HG03196 (cell line): ENCODE measurements around the gene H6PD.
"Not testable (repeated sequence)": the region's sequence is repeated elsewhere in the genome, so short reads cannot be mapped to it uniquely, and the experiment has no call there.

Experiments used
- ATAC-seq: cut with Tn5 transposase; IDR thresholded peaks from one replicate; pipeline ENCODE4 v1.9.1; 2021; ENCODE audit not compliant: unreplicated experiment

H6PD gene

DNA sequence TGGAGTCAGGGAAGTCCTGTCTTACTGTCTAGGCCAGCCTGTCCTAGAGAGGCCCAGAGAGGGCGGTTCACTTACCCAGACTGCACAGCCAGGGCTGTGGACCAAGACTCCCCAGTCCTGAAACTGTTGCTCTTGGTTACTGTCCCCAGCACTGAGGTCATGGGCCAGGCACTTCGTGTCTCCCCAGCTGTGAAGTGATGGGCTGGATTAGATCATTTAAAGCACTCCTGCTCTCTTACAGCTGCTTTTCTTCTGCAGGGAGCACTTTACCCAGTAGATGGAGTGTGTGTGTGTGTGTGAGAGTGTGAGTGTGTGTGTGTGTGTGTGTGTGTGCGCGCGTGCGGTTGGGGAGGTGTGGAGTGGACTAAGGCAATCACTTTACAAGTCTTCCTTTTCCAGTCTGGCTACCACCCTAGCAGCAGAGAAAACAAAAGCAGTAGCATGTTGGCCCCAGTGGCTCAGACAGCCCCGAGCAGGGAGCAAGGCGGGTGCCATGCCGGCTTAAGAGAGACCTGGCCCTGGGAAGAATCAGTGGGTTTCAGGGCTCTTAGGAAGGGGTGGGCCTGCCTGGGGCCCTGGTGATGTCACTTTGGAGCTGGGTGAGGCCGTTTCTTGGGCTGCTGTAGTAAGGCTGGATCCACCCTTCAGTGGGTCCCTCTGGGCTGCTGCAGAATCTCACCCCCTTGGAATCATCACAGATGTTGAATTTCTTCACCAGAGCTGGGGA lies 60.5 kb downstream of the H6PD start:
- ATAC-seq, result no peak

DNA sequence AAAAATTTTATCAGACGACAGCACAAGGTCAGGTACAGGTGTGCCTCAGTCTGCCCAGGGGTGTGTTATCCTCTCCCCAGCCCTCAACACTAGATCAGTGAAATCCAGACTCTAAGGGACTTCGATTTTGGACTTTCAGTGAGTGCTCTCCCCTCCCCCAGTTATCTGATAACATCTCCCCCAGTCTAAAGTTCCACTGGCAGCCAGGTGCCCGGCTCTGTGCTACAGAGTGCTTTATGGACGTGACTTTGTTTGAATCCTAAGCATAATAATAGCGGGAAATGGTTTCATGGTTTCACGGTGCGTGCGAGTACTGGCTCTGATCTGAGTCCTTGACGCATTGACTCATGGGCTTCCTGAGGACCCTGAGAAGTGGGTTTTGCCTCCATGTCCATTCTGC lies 61.3 kb downstream of the H6PD start:
- no peak for ATAC-seq

DNA sequence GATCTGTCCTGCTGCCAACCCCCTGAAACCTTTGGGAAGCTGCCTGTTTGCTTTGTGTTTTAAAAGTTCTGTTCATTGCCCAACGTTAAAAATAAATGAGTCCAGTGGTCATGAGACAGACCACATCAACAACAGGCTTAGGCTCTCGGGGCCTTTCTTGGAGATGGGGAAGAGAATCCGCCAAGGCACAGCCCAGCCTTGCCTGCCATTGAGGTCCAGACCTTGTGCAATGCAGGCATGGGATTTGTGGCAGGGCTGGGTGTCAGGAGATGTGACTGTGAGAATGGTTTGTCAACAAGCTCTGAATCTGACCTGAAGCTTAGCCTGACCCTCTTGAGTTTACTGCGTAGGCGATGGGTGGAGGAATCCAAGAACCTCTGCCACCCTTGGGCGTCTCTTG lies 62.3 kb downstream of the H6PD start:
- ATAC-seq, result no peak

DNA sequence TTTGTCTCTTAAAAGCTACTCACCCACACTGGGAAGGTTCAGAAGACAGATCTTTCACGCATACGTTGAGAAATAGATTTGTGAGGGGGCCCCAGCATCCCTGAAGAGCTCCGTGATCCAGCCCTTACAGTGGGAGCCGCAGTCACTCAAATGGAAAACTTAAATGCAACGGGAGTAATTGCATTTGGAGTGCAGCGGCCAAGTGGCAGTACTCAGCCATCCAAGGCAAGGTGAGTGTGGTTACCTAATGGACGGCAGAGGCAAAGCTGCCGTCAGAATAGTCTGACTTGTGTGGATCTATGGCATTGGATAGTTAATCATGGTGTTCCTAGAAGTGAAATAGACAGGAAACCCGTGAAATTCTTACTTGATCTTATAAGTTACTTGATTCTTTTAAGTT lies 63.3 kb downstream of the H6PD start:
- ATAC-seq, result no peak

DNA sequence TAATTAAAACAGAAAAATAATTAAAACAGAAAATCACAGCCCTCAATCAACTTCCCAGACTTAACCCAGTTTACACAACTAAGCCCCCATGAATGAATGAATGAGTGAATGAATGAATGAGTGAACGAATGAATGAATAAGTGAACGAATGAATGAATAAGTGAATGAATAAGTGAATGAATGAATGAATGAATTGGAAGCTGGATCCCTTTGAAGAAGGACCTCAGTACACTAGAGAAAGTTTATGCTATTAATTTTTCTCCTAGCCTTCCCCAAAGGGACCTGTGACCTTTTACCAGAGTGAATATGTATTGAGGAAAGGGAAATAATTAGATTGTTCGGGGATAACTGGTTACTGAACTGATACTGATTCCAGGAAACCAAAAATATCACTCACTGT lies 63.7 kb downstream of the H6PD start:
- ATAC-seq, result no peak

DNA sequence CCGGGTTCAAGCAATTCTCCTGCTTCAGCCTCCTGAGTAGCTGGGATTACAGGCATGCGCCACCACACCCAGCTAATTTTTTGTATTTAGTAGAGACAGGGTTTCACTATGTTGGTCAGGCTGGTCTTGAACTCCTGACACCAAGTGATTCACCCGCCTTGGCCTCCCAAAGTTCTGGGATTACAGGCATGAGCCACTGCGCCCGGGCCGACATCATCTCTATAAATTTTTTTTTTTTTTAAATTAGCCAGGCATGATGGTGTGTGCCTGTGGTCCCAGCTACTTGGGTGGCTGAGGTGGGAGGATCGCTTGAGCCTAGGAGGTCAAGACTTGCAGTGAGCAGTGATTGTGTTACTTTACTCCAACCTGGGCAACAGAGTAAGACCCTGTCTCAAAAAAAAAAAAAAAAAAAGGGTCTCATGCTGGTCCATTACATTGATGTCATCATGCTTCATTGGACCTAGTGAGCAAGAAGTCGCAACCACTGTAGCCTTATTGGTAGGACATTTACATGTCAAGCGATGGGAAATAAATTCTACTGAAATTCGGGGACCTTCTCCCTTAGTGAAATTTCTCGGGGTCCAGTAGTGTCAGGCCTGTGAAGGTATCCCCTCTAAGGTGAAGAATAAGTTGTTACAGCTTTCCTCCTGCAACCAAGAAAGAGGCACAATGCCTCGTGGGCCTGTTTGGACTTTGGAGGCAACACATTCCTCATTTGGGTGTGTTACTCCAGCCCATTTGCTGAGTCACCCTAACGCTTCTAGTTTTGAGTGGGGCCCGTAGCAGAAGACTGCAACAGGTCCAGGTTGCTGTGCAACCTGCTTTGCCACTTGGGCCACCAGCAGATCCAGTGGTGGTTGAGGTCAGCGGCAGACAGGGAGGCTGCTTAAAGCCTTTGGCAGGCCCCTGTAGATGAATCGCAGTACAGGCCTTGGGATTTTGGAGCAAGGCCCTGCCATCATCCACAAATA lies 65.3 kb downstream of the H6PD start:
- ATAC-seq, result not testable (repeated sequence)

DNA sequence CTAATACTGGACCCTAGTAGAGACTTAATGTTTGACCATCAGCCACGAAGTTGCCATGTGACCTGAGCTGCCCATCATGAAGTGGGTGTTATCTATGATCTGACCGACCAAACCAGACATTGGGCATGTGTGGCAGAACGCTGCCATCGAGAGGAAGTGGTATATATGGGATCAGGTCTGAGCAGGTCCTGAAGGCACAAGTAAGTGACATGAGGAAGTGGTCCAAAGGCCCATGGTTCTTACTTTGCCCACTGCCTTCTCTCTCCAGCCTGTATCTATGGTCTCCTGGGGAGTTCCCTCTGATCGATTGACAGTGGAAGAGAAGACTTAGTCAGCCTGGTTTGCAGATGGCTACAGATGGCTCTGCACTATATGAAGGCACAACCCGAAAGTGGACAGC lies 66.0 kb downstream of the H6PD start:
- ATAC-seq, result no peak

DNA sequence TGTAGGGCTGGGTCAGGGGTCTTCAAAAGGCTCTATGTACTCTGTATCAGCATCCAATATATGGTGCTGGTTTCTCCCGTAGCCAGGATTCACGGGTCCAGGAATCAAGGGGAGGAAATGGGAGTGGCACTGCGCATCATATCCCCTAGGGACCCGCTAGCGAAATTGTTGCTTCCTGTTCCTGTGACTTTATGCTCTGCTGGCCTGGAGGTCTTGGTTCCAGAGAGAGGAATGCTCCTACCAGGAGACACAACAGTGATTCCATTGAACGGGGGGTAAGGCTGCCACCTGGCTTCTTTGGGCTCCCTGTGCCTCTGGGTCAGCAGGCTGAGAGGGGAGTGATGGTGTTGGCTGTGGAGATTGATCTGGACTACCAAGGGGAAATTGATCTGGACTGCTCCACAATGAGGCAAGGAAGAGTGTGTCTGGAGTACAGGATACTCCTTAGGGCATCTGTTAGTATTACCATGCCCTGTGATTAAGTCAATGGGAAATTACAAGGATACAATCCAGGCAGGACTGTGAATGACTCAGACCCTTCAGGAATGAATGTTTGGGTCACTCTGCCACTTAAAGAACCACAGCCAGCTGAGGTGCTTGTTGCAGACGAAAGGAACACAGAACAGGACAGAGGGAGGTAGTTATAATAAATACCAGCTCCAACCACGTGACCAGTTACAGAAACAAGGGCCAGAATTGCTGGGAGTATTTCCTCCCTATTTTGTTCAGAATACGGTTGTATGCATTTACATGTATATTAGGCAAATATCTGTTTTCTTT lies 68.4 kb downstream of the H6PD start:
- no peak for ATAC-seq

DNA sequence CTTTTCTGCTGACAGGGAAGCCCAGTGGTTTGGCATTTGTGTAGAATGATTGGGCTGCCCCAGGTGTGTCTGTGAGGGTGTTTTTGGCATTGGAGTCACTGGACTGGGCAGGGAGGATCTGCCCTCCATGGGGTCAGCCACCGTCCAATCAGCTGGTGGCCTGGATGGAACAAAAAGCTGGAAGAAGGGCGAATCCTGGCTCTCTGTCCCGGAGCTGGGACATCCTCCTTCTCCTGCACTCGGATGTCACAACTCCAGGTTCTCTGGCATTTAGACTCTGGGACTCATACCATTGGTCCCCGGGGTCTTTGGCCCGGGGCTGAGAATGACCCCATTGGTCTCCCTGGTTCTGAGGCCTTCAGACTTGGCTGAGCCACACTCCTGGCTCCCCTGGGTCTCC lies 69.3 kb downstream of the H6PD start:
- ATAC-seq, result no peak

DNA sequence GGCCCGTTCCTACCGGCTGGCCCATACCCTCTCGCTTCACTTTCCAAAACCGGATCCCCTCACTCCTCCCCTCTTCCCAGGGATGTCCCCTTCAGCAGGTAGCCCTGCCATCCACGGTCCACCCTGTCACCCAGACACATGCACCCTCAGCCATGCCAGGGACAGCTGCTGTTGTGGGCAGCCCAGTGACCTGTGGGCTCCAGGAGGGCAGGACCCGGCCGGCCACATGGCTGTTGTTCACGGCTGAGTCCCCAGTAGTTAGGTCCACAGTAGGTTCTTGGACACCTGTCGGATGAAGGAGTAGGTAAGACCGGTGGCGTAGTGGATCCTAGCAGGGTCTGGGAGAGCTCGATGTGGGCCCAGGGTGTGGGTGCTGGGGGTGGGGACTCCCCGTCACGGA lies 70.6 kb downstream of the H6PD start:
- no peak for ATAC-seq

DNA sequence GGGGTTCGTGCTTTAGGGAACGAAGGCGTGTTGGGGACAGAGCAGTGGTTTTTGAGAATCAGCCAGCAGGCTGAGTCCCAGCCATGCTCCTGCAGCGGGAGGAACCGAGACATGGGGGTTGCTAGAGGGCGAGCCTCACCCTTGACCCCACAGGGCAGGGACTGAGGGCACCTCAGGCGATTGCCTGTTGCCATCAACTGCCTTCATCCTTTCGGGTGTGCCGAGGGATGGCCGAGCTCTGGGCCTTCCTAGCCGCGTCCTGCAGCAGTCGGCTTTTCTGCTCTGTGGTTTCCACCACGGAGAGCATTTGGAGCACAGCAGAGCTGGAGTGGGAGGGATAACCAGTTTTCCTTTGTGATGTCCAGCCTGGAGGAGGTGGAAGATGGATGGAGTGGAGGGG lies 71.4 kb downstream of the H6PD start:
- no peak for ATAC-seq

DNA sequence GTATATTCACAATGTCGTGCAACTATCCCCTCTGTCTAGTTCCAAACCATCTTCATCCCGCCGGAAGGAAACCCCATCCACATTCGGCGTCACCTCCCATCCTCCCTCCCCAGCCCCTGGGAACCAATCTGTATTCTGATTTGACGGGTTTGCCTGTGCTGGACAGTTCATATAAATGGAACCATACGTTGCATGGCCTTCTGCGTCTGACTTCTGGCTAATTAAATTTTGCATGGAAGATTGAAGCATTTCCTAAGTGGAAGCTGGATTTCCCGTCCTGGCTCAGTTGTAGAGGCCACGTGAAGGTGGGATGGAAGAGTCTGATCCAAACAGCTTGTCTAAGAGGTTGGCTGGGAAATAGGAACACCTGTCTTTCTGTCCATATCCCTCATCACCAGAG lies 72.7 kb downstream of the H6PD start:
- no peak for ATAC-seq

DNA sequence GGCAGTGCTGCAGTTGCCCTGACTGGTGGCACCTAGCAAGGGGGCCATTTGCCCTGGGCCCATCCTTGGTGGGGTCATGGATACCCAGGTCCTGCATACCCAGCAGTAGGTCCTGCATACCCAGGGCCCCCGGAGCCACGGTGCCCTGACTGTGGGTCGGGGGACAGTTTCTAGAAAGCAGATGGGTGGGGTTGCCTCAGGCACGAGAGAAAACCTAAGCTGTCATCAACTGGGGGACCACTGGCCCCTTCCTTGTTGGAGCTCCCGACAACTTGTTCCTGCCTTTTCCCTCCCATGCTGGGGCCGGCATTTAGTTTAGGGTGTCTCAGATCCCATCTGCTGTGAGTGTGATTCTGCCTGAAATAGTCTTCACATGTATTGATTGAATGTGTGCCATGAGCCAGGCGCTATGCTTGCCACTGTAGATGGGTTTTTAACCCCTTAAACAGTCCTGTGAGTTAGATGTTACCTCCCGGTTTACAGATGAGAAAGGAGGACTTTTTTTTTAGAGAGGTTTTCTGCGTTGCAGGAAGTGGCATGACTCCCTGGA lies 73.7 kb downstream of the H6PD start:
- ATAC-seq, result no peak

DNA sequence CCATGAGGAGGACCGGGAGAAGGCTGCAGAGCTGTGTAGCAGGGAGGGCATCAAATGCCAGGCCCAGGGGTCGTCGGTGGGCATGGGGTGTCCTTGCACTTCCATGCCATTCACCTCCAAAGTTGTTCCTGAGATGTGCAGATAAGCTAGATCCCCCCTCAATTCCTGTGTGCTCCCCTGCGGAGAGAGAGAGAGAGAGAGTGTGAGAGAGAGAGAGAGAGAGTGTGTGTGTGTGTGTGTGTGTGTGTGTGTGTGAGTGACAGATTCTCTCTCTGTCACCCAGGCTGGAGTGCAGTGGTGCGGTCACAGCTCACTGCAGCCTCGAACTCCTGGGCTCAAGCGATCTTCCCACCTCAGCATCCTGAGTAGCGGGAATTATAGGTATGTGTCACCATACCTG lies 74.5 kb downstream of the H6PD start:
- no peak for ATAC-seq

DNA sequence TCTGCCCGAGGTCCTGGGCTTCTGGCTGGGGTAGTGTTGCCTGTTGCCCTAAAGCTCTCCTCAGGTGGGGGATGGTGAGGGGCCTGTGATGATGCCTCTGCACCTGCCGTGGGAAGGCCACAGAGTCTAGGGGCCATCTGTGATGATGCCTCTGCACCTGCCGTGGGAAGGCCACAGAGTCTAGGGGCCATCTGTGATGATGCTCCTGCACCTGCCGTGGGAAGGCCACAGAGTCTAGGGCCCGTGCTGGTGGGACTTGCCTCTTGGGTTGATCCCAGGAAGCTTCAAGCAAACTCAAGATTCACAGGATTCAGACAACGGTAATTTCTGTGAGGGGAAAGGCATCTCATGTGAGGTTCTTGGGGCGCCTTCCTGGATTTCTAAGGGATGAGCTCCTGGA lies 75.4 kb downstream of the H6PD start:
- no peak for ATAC-seq

DNA sequence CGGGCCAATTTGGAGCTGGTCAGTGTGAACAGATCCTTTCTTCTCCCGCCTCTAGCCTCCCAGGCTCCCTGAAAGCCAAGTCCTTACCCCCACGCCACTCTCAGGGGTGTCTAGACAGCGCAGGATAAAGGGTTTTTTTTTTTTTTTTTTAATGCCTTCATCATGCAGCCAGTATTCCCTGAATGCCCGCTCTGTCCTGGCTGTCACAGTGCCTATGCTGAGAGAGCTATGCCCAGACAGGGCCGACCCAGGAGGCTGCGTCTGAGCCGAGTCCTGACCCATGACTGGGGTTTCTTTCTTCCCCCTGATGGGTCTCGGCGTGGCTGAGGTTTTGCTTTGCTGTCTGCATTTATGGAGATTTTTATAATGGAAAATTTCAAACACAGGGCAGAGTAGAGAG lies 76.5 kb downstream of the H6PD start:
- ATAC-seq, result no peak

DNA sequence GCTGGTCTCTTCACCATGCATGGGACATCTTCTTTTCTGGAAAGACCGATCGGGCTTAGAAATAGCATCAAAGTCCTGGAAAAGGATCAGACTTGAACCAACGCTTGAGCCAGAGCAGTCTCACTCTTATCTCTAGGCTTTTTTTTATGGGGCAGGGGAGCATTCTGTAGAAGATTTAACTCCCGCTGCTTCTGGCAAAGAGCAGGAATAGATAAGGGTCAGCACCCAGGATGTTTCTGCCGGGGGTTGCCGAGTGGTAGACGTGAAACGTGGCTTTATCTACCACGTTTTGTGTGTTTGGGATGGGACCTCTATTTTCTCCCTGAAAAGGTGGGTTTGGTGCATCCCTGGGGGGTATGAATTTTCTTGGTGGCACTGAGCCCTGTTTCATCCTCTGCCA lies 76.9 kb downstream of the H6PD start:
- no peak for ATAC-seq

DNA sequence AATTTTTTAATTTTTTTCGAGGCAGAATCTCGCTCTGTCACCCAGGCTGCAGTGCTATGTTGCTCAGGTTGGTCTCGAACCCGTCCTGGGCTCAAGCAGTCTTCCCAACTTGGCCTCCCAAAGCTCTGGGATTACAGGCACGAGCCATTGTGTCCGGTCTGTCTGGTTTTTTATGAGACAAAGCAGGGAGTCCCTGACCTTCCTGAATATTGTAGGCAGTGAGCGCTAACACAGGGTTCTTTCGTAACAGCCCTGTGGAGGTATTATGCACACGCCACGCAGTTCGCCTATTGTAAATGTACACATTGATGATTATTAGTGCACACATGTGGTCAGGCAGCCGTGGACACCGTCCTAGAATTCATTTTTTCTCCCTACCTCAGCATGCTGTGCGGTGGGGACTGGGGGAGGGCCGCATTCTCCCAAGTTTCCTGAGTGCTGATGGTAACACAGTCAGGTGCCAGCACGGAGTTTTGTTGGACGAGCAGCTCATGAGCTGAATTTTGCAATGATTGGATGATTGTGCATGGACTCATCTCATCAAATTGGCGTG lies 77.7 kb downstream of the H6PD start:
- ATAC-seq, result no peak

DNA sequence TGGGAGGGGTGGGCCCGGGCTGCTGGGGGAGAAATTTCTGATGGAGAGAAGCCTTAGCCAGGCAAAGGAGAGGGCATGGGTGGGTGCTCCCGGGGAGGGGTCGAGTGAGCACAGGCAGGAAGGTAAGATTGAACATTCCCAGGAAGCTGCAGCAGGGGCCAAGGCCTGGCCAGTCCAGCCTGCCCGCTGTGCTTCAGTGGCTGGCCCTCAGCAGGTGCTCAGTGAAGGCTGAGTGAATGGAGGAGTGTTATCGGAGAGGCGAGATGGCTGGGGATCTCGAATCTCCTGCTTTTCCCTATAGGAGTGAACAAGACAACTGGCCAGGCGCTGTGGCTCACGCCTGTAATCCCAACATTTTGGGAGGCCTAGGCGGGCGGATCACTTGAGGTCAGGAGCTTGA lies 79.0 kb downstream of the H6PD start:
- ATAC-seq, result no peak

DNA sequence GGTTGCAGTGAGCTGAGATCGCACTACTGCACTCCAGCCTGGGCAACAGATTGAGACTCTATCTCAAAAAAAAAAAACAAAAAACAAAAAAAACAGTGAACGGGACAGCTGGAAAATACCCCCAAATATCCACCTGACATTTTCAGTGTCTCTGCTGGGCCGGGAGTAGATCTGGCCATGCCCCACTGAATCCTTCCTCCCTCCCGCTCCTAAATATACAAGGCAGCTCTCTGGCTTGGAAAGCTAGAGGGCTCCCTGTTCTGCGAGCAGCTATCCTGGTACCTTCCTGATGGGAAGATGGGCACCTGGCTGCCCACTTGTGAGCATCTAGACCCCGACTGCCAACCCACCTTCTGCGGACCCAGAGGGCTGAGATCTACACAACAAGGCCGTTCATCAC lies 79.5 kb downstream of the H6PD start:
- no peak for ATAC-seq
